Coronary artery (tissue), 2 donors: ENCODE measurements around the gene CERS6.

Source experiments
- DNase-seq: peaks from one replicate; pipeline ENCODE4 v3.0.0-alpha.2; 2017; ENCODE audit warnings: low spot score
- H3K27ac ChIP-seq, 2 donors: fragments of 200-600 bp; sonication (generic); one replicate each; pipeline ENCODE4 v1.5.1; 2016 to 2019
- H3K4me3 ChIP-seq: fragments of 200-600 bp; sonication (generic); 2 replicates; pipeline ENCODE4 v1.5.1; 2016; ENCODE audit warnings: mild to moderate bottlenecking, moderate library complexity
- CTCF ChIP-seq: fragments of 200-600 bp; sonication (generic); IDR thresholded peaks from one replicate; pipeline ENCODE4 v1.5.1; 2019; ENCODE audit warnings: antibody characterized with exemption

CERS6 gene

GRCh38 chr2:168643979-168644378, 187.9 kb downstream of the CERS6 start:
- Histone ChIP-seq H3K4me3 (no peak overlapping the region), H3K27ac (no peak overlapping the region)
- TF ChIP-seq CTCF: no peak
- no peak for DNase-seq

- Histone ChIP-seq H3K4me3 (no peak overlapping the region), H3K27ac (no peak overlapping the region)
- DNase-seq: no peak
- no peak for TF ChIP-seq CTCF
Observed at GRCh38 chr2:168645696-168646338, 189.7 kb downstream of the CERS6 start.

GRCh38 chr2:168649105-168649504, 193.0 kb downstream of the CERS6 start:
- H3K4me3 ChIP-seq: no peak overlapping the region
- H3K27ac ChIP-seq: no peak overlapping the region
- no peak for DNase-seq
- TF ChIP-seq CTCF: no peak

GRCh38 chr2:168649562-168649961, 193.5 kb downstream of the CERS6 start:
- DNase-seq: no peak
- H3K4me3 ChIP-seq: no peak overlapping the region
- peak overlapping the region in 1 of 2 donors; percentile 27 for H3K27ac ChIP-seq
- no peak for TF ChIP-seq CTCF

GRCh38 chr2:168650139-168650538, 194.1 kb downstream of the CERS6 start:
- no peak overlapping the region for H3K27ac ChIP-seq
- H3K4me3 ChIP-seq: no peak overlapping the region
- DNase-seq: no peak
- no peak for TF ChIP-seq CTCF

- DNase-seq: no peak
- no peak overlapping the region for H3K4me3 ChIP-seq
- H3K27ac ChIP-seq: no peak overlapping the region
- TF ChIP-seq CTCF: no peak
Observed at GRCh38 chr2:168650781-168651180, 194.7 kb downstream of the CERS6 start.
